CD4-positive, alpha-beta T cell treated with Interleukin-15 for 4 hours (primary cell): Measurements from ENCODE around the gene GPATCH11.
A peak's percentile ranks its signal among the peaks of the same experiment; 100 is the strongest.

Experiments
- DNase-seq: peaks from one replicate; pipeline ENCODE4 v3.0.0-alpha.2; 2020; ENCODE audit warnings: low spot score

GPATCH11 gene

DNA sequence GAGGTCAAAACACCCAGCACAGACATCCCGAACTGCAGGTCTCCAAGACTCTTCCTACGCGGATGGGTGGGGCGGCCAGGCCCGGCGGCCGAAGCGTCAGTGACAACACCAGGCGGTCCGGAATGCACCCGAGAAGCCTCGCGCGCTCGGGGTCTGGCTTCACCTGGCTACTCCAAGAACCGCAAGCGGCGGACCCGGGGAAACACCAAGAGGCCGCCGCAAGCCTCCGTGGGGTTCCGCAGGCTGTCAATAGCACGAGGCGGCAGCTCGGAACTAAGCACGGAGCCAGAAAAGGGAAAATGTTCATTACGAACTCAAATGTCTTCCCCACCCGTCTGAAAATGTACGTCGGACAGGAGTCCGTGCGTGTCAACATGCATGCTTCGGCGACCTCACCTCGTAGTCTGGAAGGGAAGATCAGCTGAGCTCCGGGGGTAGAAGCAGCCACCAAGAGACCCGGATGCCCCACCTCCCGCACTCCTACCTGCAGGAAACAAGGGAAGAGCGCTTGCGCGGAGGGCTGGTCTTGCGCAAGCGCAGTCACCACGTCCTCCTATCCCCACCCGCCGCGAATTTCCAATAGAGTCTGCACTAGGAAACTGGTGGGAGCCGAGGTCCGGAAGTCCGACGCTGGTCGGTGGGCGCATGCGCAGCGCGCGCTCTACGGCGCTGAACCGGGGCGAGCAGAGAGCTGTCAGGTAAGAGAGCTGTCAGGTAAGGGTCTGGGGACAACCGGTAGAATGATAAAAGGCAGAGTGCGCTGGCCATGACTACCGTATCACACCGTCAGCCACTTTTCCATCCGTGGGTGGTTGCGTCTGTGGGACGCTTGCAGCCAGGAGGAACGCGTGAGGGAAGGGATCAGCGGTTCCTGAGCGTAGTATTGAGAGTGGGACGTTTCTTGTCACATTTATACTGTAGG lies at the start of gene GPATCH11, which contains the start of gene HEATR5B:
TSS of gene GPATCH11 (plus strand) at position 646 of the 922 bp plus-strand sequence. CDS start 3,864 bp downstream, outside the sequence.
TSS of gene HEATR5B (minus strand) at position 500 of the 922 bp plus-strand sequence. CDS start 958 bp downstream, outside the sequence.
- DNase-seq = peak; percentile 95

DNA sequence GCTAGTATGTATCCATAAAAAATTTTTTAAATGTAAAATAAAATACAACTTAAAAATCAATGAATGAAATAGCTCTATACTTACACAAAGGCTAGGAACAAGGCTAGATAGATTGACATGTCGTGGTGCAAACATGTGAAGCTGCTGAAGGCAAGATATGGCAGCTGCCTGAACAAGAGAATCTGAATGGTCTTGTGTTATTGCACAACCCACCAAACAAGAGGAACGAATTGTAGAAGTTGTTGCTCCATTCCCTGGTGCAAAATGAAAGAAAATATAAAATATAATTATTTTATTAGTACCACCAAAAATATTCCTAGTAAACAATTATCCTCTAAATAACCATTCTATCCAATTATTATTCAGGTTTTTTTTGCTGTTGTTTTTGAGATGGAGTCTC lies 46.5 kb upstream of the GPATCH11 start:
- no peak for DNase-seq

DNA sequence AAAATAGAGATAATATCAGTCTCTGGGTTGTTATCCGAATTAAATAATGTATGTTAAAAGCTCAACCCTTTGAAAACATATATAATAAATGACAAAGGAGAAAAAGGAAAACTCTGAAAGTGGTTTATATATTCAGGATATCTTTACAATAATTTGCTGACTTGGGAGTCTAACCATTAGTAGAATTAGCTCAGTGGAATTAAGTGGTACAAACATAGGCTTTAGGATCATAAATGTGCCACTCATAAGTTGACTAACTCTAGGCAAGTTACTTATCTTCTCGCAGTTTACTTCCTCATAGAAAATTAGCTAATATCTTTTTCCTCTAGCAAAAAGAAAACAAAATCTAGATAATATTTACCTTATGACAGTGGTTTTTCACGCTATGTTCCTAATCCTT lies 44.7 kb upstream of the GPATCH11 start:
- DNase-seq = no peak

DNA sequence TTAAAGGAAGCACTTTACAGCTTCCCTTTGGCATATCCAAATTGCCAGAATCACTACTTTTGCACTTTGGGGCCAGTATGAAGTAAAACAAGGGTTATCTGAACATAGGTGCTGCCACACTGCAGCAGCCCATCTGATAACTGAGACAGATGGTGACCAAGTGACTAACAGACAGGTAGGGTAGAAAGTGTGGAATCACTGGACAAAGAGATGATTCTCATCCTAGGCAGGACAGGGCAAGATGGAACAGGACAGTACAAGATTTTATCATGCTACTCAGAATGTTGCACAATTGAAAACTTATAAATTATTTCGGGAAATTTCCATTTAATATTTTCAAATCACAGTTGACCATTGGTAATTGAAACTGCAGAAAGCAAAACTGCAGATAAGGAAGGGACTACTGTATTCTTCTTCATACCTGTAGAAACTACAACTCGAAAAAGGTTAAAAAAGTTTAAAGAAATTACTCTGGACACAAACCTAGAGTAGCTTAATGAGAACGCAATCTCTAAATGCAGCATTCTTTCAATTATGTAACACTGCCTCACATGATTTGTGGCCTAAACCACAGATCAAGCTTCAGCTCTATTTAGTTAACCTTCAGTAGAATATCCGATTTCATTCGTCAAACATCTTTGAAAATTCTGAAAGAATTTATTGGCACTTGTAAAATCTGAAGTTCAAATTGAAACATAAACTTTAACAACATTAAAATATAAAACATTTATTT lies 31.6 kb upstream of the GPATCH11 start:
- no peak for DNase-seq

DNA sequence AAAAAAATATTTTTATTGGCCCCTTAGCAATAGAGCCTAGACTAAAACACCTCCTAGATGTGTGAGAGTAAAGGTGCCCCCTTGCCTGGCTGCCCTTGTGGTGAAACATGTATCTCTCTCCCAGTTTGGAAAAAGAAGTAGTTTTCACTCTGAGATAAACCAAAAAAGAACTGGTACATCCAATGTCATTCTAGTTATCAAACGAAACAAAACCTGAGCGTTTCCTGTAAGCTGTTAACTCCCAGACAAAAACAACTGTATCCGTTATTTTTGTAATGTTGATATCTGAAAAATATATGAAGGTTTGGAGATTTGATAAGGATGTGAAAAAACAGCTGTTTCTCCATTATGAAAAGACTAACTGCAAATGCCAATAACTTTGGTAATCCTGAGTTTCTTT lies 24.5 kb upstream of the GPATCH11 start:
- no peak for DNase-seq

DNA sequence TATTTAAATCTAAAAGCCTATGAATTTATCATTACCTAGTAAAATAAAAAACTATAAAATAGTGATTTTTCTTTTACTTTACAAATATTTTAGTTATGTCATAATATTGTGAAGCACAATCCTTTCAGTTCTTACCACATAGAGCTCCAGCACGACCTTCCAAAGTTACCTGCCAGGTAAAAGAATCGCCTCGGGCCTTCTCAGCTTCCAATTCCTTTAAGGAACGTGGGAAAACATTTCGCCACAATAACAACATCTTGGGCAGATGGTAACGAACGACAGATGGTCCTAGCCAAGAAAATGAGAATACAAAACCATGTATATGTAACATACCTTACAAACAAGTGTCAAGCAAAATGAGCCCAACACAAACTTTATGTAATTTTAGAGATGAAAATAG lies 23.9 kb upstream of the GPATCH11 start:
- no peak for DNase-seq

DNA sequence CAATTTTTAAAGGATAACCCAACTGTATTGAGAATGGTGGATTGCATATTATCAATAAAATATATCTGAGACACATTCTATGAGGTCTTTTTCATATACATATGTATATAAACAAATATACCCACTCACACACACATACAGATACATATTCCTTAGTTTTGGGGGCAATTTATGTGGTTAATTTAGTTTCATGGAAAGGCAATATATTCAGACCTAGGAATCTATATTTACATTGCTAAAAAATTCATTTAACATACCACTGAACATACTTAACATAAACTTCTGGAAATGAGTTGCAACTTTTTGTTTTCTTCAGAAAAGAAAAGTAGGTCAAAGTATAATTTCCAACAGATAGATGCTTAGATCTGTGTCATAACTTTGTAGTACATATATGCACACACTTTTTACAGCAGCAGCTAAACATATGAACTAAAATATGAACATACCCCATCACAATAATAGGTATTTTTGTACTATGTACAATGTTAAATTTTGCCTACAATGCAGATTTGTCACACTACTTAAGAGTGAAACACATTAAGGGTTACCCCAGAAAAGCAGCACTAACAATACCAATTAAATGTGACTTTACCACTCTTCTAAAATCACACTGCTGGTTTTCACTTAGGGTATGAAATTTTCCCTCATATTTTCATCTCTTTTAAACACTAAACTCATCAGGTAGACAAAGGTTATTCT lies 23.2 kb upstream of the GPATCH11 start:
- no peak for DNase-seq

DNA sequence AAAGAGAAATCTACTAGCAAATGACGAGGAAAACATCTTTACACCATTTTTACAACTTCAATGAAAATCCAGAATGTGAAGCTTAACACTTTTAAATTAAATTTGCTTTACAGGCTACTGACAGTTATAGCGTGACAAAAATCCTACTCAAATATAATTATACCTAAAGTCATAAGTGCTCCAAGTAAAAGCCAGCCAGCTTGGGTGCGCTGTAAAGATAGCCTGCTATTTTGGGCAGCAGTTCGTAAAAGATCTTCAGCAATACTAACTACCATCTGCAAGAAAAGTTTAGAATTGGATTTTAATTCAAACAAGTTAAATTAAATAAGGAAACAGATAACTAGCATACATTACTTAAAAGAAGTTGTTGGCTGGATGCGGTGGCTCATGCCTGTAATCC lies 22.5 kb upstream of the GPATCH11 start:
- no peak for DNase-seq

DNA sequence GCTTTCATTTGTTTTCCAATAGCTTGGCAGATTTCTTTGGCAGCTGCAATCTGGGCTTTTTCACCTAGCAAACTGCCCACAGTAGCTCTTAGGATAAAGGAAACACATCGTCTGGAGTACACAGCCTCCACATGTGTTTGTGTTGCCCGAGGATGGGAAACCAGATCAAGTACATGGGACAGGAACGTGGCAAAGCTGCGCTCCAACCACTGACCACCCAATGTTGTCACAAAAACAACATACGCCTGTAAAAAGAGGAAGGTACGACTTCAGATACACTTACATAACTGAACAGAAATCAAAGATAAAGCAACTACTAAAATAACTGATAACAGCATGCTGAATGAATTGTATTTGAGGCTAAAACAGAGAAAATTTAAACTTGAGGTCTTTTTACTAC lies 15.6 kb upstream of the GPATCH11 start:
- no peak for DNase-seq

DNA sequence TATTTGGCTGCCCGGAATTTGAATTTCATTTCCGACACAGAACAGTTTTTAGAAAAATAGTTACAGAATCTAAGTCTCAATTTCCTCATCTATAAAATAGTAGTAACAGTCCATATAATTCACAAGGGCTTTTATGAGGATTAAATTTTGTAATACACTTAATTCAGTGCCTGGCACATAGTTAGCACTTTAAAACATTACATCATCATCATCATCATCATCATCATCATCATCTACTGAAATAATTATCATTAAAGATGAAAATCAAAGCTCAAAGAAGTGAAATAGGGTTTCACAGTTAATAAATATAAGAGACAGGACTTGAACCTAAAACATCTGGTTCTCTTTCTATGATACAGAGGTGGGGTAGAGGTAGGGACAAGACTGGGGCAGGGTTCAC lies 13.4 kb upstream of the GPATCH11 start:
- DNase-seq = no peak

DNA sequence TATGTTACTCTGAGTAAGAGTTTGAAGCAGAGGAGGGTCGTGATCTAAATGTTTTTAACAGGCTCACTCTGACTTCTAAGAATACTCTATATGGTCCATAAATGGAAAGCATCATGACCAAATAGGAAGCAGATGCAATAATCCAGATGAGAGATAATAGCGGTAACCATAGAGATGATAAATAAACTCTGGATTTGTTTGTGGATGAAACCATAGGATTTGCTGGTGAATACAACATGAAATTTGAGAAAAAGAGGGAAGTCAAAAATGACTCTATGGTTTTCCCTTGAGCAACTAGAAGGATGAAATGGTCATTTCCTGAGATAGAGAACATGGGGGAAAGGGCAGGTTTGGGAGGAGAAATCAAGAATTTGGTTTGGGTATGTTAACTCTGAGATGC lies 4.1 kb upstream of the GPATCH11 start:
- peak; percentile 41 for DNase-seq

DNA sequence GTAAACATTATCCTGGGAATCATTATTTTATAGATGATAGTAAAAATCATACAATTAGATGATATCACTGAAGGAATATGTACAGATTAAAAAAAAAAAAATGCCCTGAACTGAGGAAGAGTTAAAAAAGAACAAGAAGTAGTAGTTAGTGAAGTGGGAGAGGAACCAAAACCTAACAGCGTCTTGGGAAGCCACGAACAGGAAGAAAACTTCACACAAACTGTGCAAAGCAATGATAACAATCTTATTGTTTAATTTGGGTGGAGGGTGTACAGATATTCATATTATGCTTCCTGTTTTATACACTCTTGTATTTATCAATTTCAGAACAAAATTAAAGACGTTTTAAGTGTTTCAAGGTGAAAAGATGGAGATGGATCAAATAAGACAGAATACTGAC lies 3.6 kb upstream of the GPATCH11 start:
- no peak for DNase-seq

DNA sequence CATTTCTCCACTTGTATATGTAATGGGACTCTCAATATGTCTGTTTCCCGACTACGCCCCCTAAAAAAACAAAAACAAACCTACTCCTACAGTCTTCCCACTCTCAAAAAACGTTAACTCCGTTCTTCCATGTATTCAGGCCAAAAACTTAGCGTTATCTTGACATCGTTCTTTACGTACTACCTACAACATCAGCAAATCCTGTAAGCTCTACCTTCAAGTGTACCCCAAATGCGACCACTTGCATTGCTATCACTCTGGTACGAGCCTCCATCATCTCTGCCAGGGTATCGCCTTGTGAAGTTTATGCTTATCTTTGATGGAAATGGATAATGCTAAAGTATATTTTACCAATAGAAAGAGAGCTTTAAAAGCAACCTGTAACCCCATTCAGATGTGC lies 479 bp downstream of the GPATCH11 start:
- no peak for DNase-seq

DNA sequence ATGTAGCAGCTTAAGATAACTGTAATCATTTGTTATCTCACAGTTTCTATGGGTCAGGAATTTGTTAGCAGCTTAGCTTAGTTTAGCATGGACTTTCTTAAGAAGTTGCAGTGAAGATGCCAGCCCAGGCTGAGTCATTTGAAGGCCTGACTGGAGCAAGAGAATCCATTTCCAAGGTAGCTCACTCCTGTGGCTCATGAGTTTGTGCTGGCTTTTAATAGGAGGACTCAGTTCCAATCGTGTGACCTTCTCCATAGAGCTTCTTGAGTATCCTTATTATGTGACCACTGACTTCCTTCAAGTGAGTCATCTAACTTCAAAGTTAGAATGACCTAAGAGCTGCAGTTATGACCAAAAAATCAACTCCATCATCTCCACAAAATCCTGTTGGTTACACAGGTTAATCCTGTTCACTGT lies 1.4 kb downstream of the GPATCH11 start:
- no peak for DNase-seq

DNA sequence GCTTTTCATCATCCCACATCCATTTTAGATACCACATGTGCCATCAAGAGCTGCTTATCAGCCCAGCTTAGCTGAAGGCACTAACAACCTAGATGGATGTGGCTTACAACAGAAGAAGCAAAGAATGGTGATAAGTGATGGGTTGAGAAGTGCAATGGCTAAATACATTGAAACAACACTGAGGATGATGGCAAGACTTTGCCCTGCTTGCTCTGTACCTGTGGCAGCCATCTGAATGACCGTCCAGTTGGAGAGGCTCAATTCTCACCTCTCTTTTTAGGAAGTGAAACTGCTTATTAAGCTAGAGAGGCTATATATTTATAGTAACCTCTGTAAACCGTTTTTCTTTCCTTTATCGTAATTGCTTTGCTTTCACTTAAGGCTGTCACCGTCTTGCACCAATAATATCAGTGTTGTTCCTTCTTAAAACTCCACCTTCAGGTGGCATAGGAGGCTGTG lies 5.7 kb downstream of the GPATCH11 start:
- no peak for DNase-seq

DNA sequence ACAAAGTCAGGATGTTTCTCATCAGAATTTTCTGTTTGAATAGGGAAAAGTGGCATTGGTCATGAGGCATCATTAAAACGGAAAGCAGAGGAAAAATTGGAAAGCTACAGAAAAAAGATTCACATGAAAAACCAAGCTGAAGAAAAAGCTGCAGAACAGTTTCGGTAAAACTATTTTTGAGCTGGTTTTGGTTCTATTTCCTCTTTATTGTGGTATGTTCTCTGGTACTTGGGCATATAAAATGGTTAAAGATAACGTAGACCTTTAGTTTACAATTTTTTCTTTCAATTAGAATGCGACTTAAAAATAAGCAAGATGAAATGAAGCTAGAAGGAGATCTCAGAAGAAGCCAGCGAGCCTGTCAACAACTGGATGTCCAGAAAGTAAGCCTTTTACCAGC lies 7.6 kb downstream of the GPATCH11 start:
- DNase-seq = no peak

DNA sequence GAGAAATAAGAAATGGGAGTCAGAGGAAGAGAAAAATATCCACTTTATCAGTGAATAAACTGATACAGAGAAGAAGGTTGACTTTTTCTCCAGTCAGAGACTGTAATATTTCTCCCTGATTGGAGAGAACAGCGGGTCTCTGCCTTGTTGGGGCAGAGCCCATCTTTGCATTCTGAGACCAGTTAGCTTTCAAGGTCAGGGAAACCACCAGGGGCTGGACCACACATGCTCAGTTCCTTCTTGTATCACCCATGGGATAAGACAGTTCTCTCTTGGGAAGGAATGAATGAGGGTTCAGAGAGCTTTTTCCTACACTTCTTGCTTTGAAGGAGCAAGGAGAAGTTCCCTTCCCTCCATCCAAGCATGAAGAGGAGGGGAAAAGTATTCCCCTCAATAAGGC lies 12.2 kb downstream of the GPATCH11 start:
- no peak for DNase-seq

DNA sequence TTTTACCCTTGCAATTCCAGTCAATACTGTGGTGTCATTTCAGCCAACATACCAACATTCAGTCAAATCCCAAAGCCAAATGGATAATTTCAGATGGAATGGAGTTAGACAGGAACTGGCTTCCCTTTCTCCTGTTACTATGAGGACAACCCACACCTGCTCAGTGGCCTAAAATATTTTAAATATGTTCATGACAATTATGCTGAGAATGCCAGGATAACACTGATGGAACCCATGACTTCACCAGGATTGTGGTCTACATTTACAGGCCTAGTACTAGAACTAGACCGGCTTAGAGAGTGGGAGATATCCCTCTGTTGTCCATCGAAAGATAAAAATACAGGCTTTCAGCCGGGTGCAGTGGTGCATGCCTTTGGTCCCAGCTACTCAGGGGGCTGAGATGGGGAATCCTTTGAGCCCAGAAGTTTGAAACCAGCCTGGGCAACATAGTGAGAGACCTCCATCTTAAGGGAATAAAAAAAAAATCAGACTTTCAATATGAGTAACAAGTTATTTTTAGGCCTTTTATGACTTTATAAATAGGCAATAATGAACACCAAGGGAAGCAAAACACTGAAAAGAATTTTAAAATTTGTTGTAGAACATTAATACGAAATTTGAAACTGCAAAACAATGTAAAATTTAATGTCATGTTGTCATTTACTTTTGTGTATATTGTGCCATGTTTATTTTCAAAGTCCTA lies 14.2 kb downstream of the GPATCH11 start:
- DNase-seq = no peak

DNA sequence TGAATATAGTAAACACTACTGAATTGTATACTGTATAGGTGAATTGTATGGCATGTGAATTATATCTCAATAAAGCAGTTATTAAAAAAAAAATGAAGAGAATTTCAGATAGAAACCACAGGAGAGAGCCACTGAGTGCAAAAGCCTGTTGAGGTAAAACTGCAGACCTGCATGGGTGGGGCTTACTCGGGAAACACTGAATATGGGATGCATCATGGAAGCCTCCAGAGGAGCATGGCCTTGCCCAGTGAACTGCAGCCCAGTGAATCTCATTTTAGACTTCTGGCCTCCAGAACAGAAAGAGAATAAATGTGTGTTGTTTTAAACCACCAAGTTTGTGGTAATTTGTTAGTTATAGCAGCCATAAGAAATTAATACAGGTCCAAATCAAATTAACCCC lies 15.7 kb downstream of the GPATCH11 start:
- no peak for DNase-seq

DNA sequence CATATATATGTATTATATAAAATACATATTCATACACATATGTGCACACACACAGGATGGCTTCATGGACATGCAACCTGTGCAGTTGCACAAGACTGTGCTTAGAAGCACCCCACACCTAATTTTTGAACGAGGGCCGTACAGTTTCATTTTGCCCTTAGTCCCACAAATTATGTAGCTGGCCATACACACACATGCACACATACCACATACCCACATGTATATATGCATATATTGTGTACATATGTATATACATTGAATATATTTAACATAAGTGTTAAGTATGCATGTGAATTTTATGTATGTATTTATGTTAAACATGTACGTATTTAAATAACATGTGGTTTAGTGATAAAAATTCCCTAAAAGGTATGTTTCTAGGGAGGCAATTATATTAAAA lies 18.3 kb downstream of the GPATCH11 start:
- no peak for DNase-seq

DNA sequence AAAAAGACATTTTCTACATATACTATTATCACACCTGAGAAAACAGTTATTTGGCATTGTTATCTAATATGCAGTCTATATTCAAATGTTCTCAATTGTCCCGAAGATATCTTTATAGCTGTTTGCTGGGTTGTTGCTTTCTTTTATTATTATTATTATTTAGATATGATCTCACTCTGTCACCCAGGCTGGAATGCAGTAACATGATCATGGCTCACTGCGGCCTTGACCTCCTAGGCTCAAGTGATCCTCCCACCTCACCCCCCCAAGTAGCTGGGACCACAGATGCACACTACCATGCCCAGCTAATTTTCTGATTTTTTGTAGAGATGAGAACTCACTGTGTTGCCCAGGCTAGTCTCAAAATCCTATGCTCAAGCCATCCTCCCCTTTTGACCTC lies 19.9 kb downstream of the GPATCH11 start:
- DNase-seq = no peak

DNA sequence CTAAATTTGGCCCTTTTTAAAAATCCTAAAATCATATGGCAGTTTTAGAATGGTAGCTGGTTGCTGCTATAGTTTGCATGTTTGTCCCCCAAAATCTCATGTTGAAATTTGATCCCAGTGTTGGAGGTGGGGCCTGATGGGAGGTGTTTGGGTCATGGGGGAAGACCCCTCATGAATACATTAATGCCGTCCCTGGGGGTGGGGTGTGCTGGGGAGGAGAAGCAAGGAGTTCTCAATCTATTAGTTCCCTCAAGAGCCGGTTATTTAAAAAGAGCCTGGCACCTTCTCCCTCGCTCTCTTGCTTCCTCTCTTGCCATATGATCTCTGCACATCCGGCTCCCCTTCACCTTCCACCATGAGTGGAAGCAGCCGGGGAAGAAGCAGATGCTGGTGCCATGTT lies 20.8 kb downstream of the GPATCH11 start:
- no peak for DNase-seq
